K562 (cell line): ENCODE measurements around the gene URM1. TPM values are rescaled to one million over a fixed set of nuclear protein-coding genes. Genes with fewer than 3 reads are reported as not detected.

Experiments used
- CHD4 ChIP-seq: fragments of 200-600 bp; sonication (generic); IDR thresholded peaks from 3 replicates; pipeline ENCODE4 v1.6.1; 2012; ENCODE audit warnings: low read depth, mild to moderate bottlenecking, mixed read lengths, low read length, inconsistent platforms; ENCODE audit not compliant: insufficient read depth, insufficient replicate concordance, poor library complexity, severe bottlenecking
- CTCF ChIP-seq, 3 experiments: IDR thresholded peaks in 2 of 3; conservative IDR thresholded peaks in 1 of 3; 2 replicates each; pipeline ENCODE4 v1.5.1; 2011 to 2012; ENCODE audit warnings: low read length in 3 of 3, mild to moderate bottlenecking in 3 of 3, control low read depth in 2 of 3, improper control_type of control experiment in 1 of 3, inconsistent platforms in 1 of 3, low read depth in 1 of 3, mixed read lengths in 1 of 3, moderate library complexity in 1 of 3; ENCODE audit not compliant: insufficient read depth in 2 of 3
- DEAF1 ChIP-seq: fragments of 450-650 bp; formaldehyde crosslinking; IDR thresholded peaks from 2 replicates; pipeline ENCODE4 v1.4.0; 2020; ENCODE audit warnings: mild to moderate bottlenecking, moderate library complexity
- HDAC2 ChIP-seq: fragments of 450-650 bp; IDR thresholded peaks from 2 replicates; pipeline ENCODE4 v1.6.1; 2016; ENCODE audit warnings: mild to moderate bottlenecking
- HNRNPL ChIP-seq: fragments of 200-400 bp; formaldehyde crosslinking; IDR thresholded peaks from 2 replicates; pipeline ENCODE4 v1.6.1; 2017; ENCODE audit warnings: low read depth, mild to moderate bottlenecking, low read length
- HNRNPLL ChIP-seq: fragments of 200-400 bp; formaldehyde crosslinking; IDR thresholded peaks from 2 replicates; pipeline ENCODE4 v1.6.1; 2017; ENCODE audit warnings: low read length, low read depth, mild to moderate bottlenecking; ENCODE audit not compliant: poor library complexity, severe bottlenecking
- MTA1 ChIP-seq: fragments of 450-650 bp; IDR thresholded peaks from 2 replicates; pipeline ENCODE4 v1.6.1; 2017; ENCODE audit warnings: borderline replicate concordance
- NFXL1 ChIP-seq: fragments of 450-650 bp; formaldehyde crosslinking; IDR thresholded peaks from 2 replicates; pipeline ENCODE4 v1.4.0; 2021; ENCODE audit warnings: mild to moderate bottlenecking
- NKRF ChIP-seq: fragments of 450-650 bp; IDR thresholded peaks from 2 replicates; pipeline ENCODE4 v1.6.1; 2016; ENCODE audit warnings: borderline replicate concordance
- PHB ChIP-seq: fragments of 250-450 bp; sonication (Bioruptor Pico); IDR thresholded peaks from 2 replicates; pipeline ENCODE4 v1.5.0; 2021
- PHF21A ChIP-seq: fragments of 450-650 bp; IDR thresholded peaks from 2 replicates; pipeline ENCODE4 v1.6.1; 2017; ENCODE audit warnings: low read depth, borderline replicate concordance
- POLR2A ChIP-seq: fragments of 450-650 bp; conservative IDR thresholded peaks from 2 replicates; pipeline ENCODE4 v1.6.1; 2016
- POLR2G ChIP-seq: fragments of 200-400 bp; formaldehyde crosslinking; IDR thresholded peaks from 2 replicates; pipeline ENCODE4 v1.6.1; 2017; ENCODE audit warnings: low read depth, mild to moderate bottlenecking, antibody characterized with exemption, low read length, moderate library complexity
- RCOR1 ChIP-seq, 2 experiments: IDR thresholded peaks; 2 replicates each; pipeline ENCODE4 v1.6.1; 2012; ENCODE audit warnings: low read depth in 2 of 2, low read length in 2 of 2, borderline replicate concordance in 1 of 2, improper control_type of control experiment in 1 of 2
- RHOXF2B ChIP-seq: fragments of 250-450 bp; sonication (Bioruptor Pico); conservative IDR thresholded peaks from 2 replicates; pipeline ENCODE4 v1.5.1; 2021
- SMAD4 ChIP-seq: fragments of 250-450 bp; sonication (Bioruptor Pico); conservative IDR thresholded peaks from 2 replicates; pipeline ENCODE4 v1.8.0; 2021; ENCODE audit warnings: inconsistent platforms, mild to moderate bottlenecking, moderate library complexity
- TRIM24 ChIP-seq, 2 experiments: fragments of 450-650 bp; IDR thresholded peaks; 2 replicates each; pipeline ENCODE4 v1.6.1; 2016
- XRCC5 ChIP-seq: fragments of 200-400 bp; formaldehyde crosslinking; IDR thresholded peaks from 2 replicates; pipeline ENCODE4 v1.6.1; 2017; ENCODE audit warnings: low read depth, mild to moderate bottlenecking, low read length
- ZBTB7A ChIP-seq: IDR thresholded peaks from 2 replicates; pipeline ENCODE4 v1.6.1; 2011; ENCODE audit warnings: low read depth, mild to moderate bottlenecking, low read length, moderate library complexity, borderline replicate concordance; ENCODE audit not compliant: control insufficient read depth
- ZNF699 ChIP-seq: fragments of 250-450 bp; sonication (Bioruptor Pico); IDR thresholded peaks from 2 replicates; pipeline ENCODE4 v1.8.0; 2021; ENCODE audit warnings: mild to moderate bottlenecking, moderate library complexity; ENCODE audit not compliant: insufficient replicate concordance
- ZNF76 ChIP-seq: fragments of 250-450 bp; sonication (Bioruptor Pico); IDR thresholded peaks from 2 replicates; pipeline ENCODE4 v1.4.0; 2020; ENCODE audit warnings: mild to moderate bottlenecking, moderate library complexity, borderline replicate concordance
- ZNF77 ChIP-seq: fragments of 250-450 bp; sonication (Bioruptor Pico); IDR thresholded peaks from 2 replicates; pipeline ENCODE4 v1.5.0; 2020
- polyA plus RNA-seq, 8 experiments: library from polyadenylated mRNA; depleted of rRNA in 4 of 8; stranded (reverse) in 5 of 8; unstranded in 3 of 8; fragments of >200 nt; fragmentation: Nextera tagmentation in 2 of 8; fragmentation: Illumina TruSeq in 1 of 8; extraction: Ambion mirVana in 2 of 8; extraction: Trizol in 1 of 8; gene quantifications; 2 replicates each; pipeline versions ENCODE4 v1.2.1 to v1.2.3, GENCODE V29; 2011 to 2014; ENCODE audit warnings: inconsistent platforms in 1 of 8, missing spikeins in 1 of 8
- total RNA-seq, 7 experiments: library from RNA; depleted of rRNA in 6 of 7; stranded (reverse); fragments of >200 nt in 6 of 7; fragmentation: Illumina TruSeq in 2 of 7; extraction: Trizol in 2 of 7; gene quantifications; 2 replicates each; pipeline versions ENCODE4 v1.2.1 to v1.2.3, GENCODE V29; 2011 to 2021; ENCODE audit warnings: low replicate concordance in 1 of 7

URM1 gene
- total and polyA plus RNA-seq, 9 of the 15 experiments (the other 6 are each of a cell fraction or from before 2014, with no cell fraction given): 10.1 to 88.9 (median 53.3) TPM

GRCh38 chr9:128340691-128341434 lies 30.3 kb upstream of the URM1 start (continued):
- TF ChIP-seq NKRF (peak; percentile 61), CHD4 (peak; percentile 79), CTCF (IDR thresholded peaks at IDR 0.05 in 2 of 3, conservative IDR thresholded peaks at IDR 0.05 in 1 of 3; ENCODE audit: insufficient read depth in 2 of 3, low read depth in 1 of 3, low read length in 3 of 3) (no peak), PHB (0 out of 2 replicates have a peak, but pooled peaks have one; percentile 30), POLR2G (no peak; the same call in 1 of the 2 replicates), XRCC5 (no peak), HNRNPLL (peak; percentile 91), TRIM24 (IDR thresholded peaks at IDR 0.05) (peak in 1 of 2 experiments; percentile 67; a peak in 1 of 4 replicates), POLR2A (no peak), ZNF699 (CRISPR knock-in tag) (no peak), NFXL1 (CRISPR knock-in tag) (no peak), HDAC2 (peak; percentile 17; the same call in 1 of the 2 replicates), MTA1 (no peak), PHF21A (peak; percentile 88), ZNF76 (no peak), DEAF1 (CRISPR knock-in tag) (no peak), RCOR1 (IDR thresholded peaks at IDR 0.05; ENCODE audit: borderline replicate concordance in 1 of 2, low read depth in 2 of 2, low read length in 2 of 2) (0 out of 4 replicates have a peak, but pooled peaks of 1 of the 2 experiments have one; percentile 33), HNRNPL (peak; percentile 81), SMAD4 (CRISPR knock-in tag) (peak; percentile 21; the same call in 1 of the 2 replicates), ZBTB7A (peak; percentile 66), ZNF77 (CRISPR knock-in tag) (no peak), RHOXF2B (CRISPR knock-in tag) (no peak)
